ENCODE data around the gene INTS6L.

INTS6L gene

GRCh38 chrX:135520553-135521404 lies at the start of gene INTS6L:
Gene INTS6L (plus strand): TSS chrX:135520660. CDS start chrX:135520993, 333 bp downstream.
- DNase-seq (ENCODE audit: low spot score), result peak; percentile 72

DNA sequence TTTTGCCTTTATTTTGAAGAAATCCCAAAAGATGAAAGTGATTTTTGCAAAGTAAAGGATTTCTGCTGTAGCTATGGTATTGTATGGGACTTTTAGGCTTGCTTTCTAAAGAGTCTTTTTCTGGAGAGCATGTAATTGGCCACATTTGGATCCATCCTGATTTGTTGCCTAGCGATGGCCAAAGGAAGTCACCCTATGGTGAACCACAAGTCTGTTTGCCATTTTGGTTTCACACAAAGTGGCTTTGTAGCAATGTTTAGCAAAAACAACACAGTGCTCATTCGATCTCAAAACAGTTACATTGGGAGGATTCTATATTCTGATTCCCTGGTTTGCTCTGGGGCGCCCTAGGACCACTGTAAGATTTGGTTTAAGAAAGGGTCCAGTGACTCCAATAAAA lies 44.1 kb upstream of the INTS6L start:
- DNase-seq (ENCODE audit: low spot score), result no peak

DNA sequence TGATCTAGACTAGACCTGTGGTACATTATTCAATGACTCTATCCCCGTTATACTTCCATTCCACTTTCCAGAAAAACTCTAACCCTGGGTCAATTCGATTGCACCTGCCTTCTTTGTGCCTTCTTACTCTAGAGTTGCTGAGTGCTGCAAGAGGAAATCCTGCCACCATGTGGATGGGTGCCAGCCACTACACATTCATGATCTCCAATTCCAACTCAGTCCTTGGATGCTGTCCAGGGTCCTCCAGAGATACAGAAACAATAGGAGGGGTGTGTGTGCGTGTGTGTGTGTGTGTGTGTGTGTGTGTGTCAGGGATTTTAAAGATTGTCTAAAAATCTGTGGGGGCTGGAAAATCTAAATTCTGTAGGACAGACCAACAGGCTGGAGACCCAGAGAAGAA lies 42.9 kb upstream of the INTS6L start:
- DNase-seq (ENCODE audit: low spot score), result peak; percentile 59

GRCh38 chrX:135480076-135480475 lies 40.4 kb upstream of the INTS6L start:
- no peak for DNase-seq (ENCODE audit: low spot score)

GRCh38 chrX:135481696-135482179 lies 38.7 kb upstream of the INTS6L start:
- DNase-seq (ENCODE audit: low spot score), result no peak

DNA sequence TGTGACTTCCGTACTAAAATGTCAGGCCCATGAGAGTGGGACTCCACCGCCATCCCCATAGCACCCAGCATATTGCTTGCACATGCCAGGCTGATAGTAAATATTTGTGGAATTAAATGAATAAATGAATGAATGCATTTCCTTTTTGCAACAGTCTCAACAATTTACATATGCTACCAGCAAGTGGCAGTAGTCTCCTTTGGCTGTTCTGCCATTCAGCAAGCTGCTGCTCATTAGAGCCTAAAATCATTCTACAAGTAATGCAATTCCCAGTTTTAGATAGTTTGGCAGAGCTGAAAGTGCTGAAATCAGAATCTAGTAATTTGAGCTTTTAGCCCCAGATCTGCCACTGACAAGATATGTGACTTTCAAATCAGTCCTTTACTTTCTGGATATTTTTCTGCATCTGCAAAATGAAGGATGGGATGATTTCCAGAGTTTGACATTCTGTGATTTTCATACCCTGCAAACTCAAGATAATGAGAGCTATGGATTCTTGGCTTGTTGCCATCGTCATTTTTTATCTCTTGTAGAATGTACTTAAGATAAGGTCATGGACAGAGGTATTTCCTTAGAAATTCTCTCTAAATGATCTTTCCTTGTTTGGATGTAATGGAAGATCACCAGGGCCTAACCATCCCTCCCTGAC lies 35.7 kb upstream of the INTS6L start:
- DNase-seq (ENCODE audit: low spot score), result peak; percentile 35

DNA sequence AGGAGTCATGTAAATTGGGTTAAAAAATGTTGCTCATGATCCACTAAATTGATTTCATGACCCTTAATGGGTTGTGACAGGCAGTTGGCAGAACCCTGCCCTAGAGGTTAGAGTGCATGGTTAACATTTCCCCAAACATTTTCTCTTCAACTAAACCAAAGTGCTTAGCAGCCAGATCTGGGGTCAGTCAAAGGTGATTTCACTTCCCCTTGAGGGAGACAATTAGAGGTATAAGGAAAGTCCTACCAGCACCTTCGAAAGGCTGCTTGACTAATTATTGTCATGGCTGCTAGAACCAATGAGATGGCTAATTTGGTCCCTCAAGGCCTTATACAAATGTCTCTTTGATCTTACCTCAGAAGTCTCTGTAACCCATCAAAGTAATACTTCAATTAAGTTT lies 30.9 kb upstream of the INTS6L start:
- no peak for DNase-seq (ENCODE audit: low spot score)

GRCh38 chrX:135490979-135491514 lies 29.4 kb upstream of the INTS6L start:
- DNase-seq (ENCODE audit: low spot score), result no peak

GRCh38 chrX:135494453-135494852 lies 26.0 kb upstream of the INTS6L start:
- no peak for DNase-seq (ENCODE audit: low spot score)

DNA sequence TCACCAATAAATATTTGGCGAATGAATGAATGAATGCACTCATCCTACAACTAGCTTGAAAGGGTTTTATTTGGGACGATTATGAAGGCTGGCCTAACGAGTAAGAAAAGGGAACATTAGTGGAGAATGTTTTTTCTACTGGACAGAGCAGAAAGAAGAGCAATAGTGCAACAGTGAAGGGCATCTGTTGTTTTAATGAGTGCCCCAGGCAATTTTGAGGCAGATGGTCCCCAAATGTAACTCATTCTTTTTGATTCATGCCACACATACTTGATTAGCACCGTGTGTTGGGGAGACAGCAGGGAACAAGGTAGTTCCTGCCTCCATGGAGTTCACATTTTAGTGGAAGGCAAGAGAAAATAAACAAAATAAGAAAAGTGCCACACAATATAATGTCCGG lies 22.7 kb upstream of the INTS6L start:
- no peak for DNase-seq (ENCODE audit: low spot score)

GRCh38 chrX:135498236-135498635 lies 22.2 kb upstream of the INTS6L start:
- DNase-seq (ENCODE audit: low spot score), result no peak

DNA sequence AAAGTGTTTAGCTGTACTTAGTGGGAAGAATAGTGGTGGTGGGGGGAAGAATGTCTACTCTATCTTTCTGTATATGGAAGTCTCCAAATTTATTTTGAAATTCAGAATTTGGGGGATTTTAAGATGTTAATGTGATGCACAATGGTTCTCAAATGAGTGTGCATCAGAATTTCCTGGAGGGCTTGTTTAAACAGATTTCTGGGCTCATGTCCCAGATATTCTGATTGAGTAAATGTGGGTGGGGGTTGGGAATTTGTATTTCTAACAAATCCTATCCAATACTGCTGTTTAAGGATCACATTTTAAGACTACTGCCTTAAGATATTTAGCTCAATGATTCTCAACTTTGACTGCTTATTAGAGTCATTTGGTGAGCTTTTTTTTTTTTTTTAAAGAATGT lies 15.1 kb upstream of the INTS6L start:
- DNase-seq (ENCODE audit: low spot score), result no peak

- no peak for DNase-seq (ENCODE audit: low spot score)
These were observed 10.6 kb upstream of the INTS6L start for GRCh38 chrX:135509885-135510284.

- no peak for DNase-seq (ENCODE audit: low spot score)
These were observed 7.8 kb upstream of the INTS6L start for GRCh38 chrX:135512508-135513129.

DNA sequence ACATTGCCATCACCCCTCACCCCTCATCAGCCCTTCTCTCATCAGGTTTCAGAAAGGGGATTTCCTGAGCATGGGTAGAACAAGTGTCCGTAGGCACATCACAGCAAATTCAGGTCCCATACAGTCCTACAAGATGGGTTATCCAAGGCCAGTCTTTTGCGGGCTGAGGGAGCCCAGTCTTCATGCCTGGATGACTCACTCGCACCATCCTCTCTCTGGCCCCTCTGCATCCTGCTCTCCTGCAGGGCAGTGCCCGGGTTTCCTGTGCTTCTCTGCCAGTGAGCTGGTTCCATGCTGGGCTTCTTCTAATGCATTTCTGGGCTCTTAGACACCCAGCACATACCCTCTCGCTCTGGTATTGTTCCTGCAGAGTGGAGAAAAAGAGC lies 7.3 kb upstream of the INTS6L start:
- no peak for DNase-seq (ENCODE audit: low spot score)

GRCh38 chrX:135516376-135516775 lies 4.1 kb upstream of the INTS6L start:
- DNase-seq (ENCODE audit: low spot score), result peak; percentile 18

- DNase-seq (ENCODE audit: low spot score), result no peak
These were observed 2.3 kb upstream of the INTS6L start for GRCh38 chrX:135518161-135518560.

- no peak for DNase-seq (ENCODE audit: low spot score)
These were observed 373 bp upstream of the INTS6L start for GRCh38 chrX:135520022-135520552.

GRCh38 chrX:135521405-135522131 lies 1.1 kb downstream of the INTS6L start:
- DNase-seq (ENCODE audit: low spot score), result peak; percentile 84

- DNase-seq (ENCODE audit: low spot score), result no peak
These were observed 1.7 kb downstream of the INTS6L start for GRCh38 chrX:135522132-135522530.

DNA sequence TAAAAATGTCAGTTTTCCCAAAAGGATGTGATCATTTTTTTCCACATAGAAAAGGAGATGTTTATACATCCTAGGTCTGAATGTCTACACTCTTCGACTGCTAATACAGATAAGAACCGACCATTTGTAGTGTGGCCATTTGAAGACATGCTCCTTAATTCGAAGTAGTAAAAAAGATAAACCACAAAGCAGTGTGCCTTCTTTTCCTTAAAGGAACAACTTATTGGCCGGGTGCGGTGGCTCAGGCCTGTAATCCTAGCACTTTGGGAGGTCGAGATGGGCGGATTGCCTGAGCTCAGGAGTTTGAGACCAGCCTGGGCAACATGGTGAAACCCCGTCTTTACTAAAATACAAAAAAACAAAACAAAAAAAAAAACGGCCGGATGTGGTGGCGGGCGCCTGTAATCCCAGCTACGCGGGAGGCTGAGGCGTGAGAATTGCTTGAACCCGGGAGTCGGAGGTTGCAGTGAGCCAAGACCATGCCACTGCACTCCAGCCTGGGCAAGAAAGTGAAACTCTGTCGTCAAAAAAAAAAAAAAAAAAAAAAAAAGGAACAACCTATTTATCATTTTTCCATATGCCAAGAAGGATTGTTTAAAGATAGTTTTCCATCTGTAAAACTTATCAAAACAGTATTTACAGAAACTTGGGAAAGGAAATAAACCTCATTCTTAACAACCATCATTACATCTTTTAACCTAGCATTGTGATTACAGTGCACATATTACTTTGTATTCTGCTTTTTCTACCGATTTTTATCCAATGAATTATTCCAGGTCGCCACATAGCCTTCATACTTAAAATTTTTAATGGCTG lies 2.6 kb downstream of the INTS6L start:
- no peak for DNase-seq (ENCODE audit: low spot score)

Measured in D341Med (cell line).